Measurements from ENCODE around the gene RAB3A. TPM values are rescaled to one million over a fixed set of nuclear protein-coding genes. Genes with fewer than 3 reads are reported as not detected.

RAB3A gene, protein sequence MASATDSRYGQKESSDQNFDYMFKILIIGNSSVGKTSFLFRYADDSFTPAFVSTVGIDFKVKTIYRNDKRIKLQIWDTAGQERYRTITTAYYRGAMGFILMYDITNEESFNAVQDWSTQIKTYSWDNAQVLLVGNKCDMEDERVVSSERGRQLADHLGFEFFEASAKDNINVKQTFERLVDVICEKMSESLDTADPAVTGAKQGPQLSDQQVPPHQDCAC
- total RNA-seq (2014; rRNA removed; shearing (Covaris generic)) = 1.4 and 1.8 TPM in 2 replicates
- 1.9 and 2.0 TPM in 2 replicates for polyA plus RNA-seq (2016; fragmentation: Nextera tagmentation; extraction: Ambion mirVana)

DNA sequence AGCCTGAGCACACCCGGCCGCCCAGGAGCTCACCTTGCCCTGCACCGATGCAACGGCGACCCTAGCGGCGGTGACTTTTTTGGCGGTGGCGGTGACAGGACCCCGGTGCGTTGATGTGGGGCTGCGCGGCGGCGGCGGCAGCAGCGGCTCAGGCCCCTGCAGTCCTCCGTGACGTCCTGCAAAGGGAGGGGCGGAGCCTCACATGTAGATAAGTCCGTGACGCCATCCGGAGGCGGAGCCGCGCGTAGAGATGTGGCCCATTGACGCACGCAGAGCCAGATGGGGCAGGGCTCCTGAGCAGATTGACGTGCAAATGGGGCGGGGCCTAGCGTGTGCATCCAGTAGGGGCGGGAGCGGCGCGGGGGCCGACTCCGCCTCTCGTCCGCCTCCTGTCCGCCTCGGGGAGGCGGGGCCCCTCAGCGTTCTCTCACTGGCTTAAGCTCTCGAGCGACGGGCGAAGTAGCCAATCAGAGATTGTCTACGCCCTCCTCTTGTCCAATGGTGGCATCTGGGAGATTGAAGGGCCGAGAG, at the start of gene RAB3A:
Gene RAB3A, minus strand, starts transcription at position 180 of the 531 bp plus-strand sequence. CDS start 1,302 bp downstream, outside the sequence.
- H3K27ac ChIP-seq = peak within 1 kb of the TSS; percentile 98
- H3K79me2 ChIP-seq (ENCODE audit: insufficient read depth) = no peaks in the 10 kb centered on the region
- no peaks in the 10 kb centered on the region for H3K9me2 ChIP-seq (ENCODE audit: insufficient read depth)
- WGBS, 2 experiments (ENCODE audit: low coverage in 1 of 2, low lambda C conversion rate in 2 of 2, missing lambda C conversion rate in 2 of 2) = 0 to 2% methylated on average over 38 to 41 of the region's 50 CpGs
- DNase-seq = peak; percentile 100
- H3K9me3 ChIP-seq (ENCODE audit: low read depth) = no peaks in the 10 kb centered on the region
- H2AFZ ChIP-seq = peak within 1 kb of the TSS; percentile 84
- peak within 1 kb of the TSS; percentile 96 for H3K4me2 ChIP-seq (ENCODE audit: unreplicated experiment)
- no peaks in the 10 kb centered on the region for H4K20me1 ChIP-seq (ENCODE audit: insufficient read depth)
- TF ChIP-seq EZH2phosphoT487 (IDR thresholded peaks at IDR 0.05; ENCODE audit: insufficient read depth, low read depth) = no peak
- TF ChIP-seq EZH2 (IDR thresholded peaks at IDR 0.05; ENCODE audit: insufficient read depth, poor library complexity, severe bottlenecking) = no peak
- peak within 1 kb of the TSS; percentile 84 for H3K4me3 ChIP-seq
- H3K4me1 ChIP-seq (ENCODE audit: insufficient read depth) = peaks cover 14% of the 10 kb centered on the region
- in situ Hi-C loops (cut with MboI) = no loop called here
- H3K9ac ChIP-seq = peak within 1 kb of the TSS; percentile 95
- peaks cover 11% of the 10 kb centered on the region; the same call in 1 of the 2 replicates for H3F3A ChIP-seq (ENCODE audit: insufficient read depth)
- H3K36me3 ChIP-seq (ENCODE audit: low read depth) = no peaks in the 10 kb centered on the region
- H3K27me3 ChIP-seq (replicated peaks; ENCODE audit: insufficient read depth) = no peaks in the 10 kb centered on the region

DNA sequence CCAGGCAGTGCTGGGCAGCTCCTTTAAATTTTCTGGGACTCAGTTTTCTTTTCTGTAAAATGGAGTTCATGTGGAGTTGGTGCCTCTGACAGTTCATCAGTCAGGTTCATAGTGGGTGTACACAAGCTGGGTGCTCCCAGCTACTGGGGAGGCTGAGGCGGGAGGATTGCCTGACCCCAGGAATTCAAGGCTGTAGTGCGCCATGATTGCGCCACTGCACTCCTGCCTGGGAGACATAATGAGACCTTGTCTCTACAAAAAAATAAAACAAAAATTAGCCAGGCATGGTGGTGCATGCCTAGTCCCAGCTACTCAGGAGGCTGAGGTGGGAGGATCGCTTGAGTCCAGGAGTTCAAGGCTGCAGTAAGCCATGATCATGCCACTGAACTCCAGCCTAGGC, 49.3 kb upstream of the RAB3A start:
- Histone ChIP-seq H3K27me3 (replicated peaks; ENCODE audit: insufficient read depth) (no peaks in the 10 kb centered on the region), H3K36me3 (ENCODE audit: low read depth) (no peaks in the 10 kb centered on the region), H3F3A (ENCODE audit: insufficient read depth) (no peaks in the 10 kb centered on the region)

DNA sequence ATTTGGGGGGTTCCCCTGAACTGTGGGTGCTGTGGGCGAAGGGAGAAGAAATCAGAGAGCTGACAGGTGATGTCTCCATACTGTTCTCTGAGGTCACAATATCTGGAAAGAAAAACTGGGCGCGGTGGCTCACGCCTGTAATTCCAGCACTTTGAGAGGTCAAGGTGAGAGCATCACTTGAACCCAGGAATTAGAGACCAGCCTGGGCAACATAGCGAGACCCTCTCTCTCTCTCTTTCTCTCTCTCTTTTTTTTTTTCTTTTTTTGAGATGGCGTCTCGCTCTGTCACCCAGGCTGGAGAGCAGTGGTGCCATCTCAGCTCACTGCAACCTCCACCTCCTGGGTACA, 48.5 kb upstream of the RAB3A start:
- in situ Hi-C loops (cut with MboI) = no loop called here
- no peak for TF ChIP-seq EZH2 (IDR thresholded peaks at IDR 0.05; ENCODE audit: insufficient read depth, poor library complexity, severe bottlenecking)
- no peak for TF ChIP-seq EZH2phosphoT487 (IDR thresholded peaks at IDR 0.05; ENCODE audit: insufficient read depth, low read depth)

More for the DNA sequence above, 49.3 kb upstream of the RAB3A start:
- Histone ChIP-seq H3K4me2 (ENCODE audit: unreplicated experiment) (no peak overlapping the region), H3K79me2 (ENCODE audit: insufficient read depth) (no peaks in the 10 kb centered on the region), H3K9me2 (ENCODE audit: insufficient read depth) (no peaks in the 10 kb centered on the region), H3K9ac (no peak overlapping the region), H3K9me3 (ENCODE audit: low read depth) (no peaks in the 10 kb centered on the region), H3K4me1 (ENCODE audit: insufficient read depth) (peaks cover 5% of the 10 kb centered on the region; the same call in 1 of the 2 replicates), H2AFZ (no peak overlapping the region), H3K4me3 (no peak overlapping the region), H3K27ac (no peak overlapping the region), H4K20me1 (ENCODE audit: insufficient read depth) (no peaks in the 10 kb centered on the region)
- in situ Hi-C loops (cut with MboI) = no loop called here
- WGBS, 2 experiments (ENCODE audit: low coverage in 1 of 2, low lambda C conversion rate in 2 of 2, missing lambda C conversion rate in 2 of 2) = 84 to 90% methylated on average over 4 of the region's 4 CpGs
- no peak for DNase-seq
- no peak for TF ChIP-seq EZH2 (IDR thresholded peaks at IDR 0.05; ENCODE audit: insufficient read depth, poor library complexity, severe bottlenecking)
- no peak for TF ChIP-seq EZH2phosphoT487 (IDR thresholded peaks at IDR 0.05; ENCODE audit: insufficient read depth, low read depth)

DNA sequence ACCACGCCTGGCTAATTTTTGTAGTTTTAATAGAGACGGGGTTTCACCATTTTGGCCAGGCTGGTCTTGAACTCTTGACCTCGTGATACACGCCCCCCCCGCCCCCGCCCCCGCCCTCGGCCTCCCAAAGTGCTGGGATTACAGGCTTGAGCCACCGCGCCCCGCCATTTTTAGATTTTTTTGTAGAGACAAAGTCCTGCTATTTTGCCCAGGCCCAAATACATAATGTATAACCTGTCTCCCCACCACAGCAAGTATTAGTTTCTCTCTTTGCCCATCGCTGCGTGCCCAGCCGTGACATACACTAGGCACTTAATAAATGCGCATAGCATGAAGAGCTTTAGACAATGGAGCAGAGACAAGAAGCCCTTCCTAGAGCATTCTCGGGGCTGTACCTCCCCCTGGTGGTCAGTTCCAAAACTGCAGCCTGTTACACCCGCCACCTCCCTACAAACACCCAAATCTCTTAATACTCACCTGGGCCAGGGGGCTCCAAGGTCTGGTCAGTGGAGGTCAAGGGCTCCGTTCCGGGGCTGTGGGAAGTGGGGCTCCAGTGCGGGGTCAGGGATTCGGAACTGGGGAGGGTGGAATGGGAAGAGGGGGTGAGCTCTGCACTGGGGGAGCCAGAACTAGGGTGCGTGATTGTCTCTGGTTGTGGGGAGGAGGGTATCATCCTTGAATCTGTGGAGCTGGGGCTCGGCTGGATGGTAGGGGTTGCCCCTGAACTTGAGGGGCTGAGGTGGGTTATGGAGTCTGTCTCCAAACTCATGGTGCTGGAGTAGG, 47.9 kb upstream of the RAB3A start:
- Histone ChIP-seq H3K9ac (no peak overlapping the region), H3K9me2 (ENCODE audit: insufficient read depth) (no peaks in the 10 kb centered on the region), H3K36me3 (ENCODE audit: low read depth) (no peaks in the 10 kb centered on the region), H3K4me1 (ENCODE audit: insufficient read depth) (peaks cover 5% of the 10 kb centered on the region; the same call in 1 of the 2 replicates), H3K4me3 (no peak overlapping the region), H4K20me1 (ENCODE audit: insufficient read depth) (no peaks in the 10 kb centered on the region), H3K4me2 (ENCODE audit: unreplicated experiment) (no peak overlapping the region), H3K27me3 (replicated peaks; ENCODE audit: insufficient read depth) (no peaks in the 10 kb centered on the region), H3F3A (ENCODE audit: insufficient read depth) (no peaks in the 10 kb centered on the region), H2AFZ (no peak overlapping the region), H3K27ac (no peak overlapping the region), H3K79me2 (ENCODE audit: insufficient read depth) (no peaks in the 10 kb centered on the region), H3K9me3 (ENCODE audit: low read depth) (no peaks in the 10 kb centered on the region)
- no peak for TF ChIP-seq EZH2 (IDR thresholded peaks at IDR 0.05; ENCODE audit: insufficient read depth, poor library complexity, severe bottlenecking)
- no peak for TF ChIP-seq EZH2phosphoT487 (IDR thresholded peaks at IDR 0.05; ENCODE audit: insufficient read depth, low read depth)
- DNase-seq = peak; percentile 78
- 15 to 20% methylated on average over 19 to 23 of the region's 23 CpGs for WGBS, 2 experiments (ENCODE audit: low coverage in 1 of 2, low lambda C conversion rate in 2 of 2, missing lambda C conversion rate in 2 of 2)
- in situ Hi-C loops (cut with MboI) = no loop called here

More for the DNA sequence above, 48.5 kb upstream of the RAB3A start:
- Histone ChIP-seq H3K9me2 (ENCODE audit: insufficient read depth) (no peaks in the 10 kb centered on the region), H3K4me2 (ENCODE audit: unreplicated experiment) (no peak overlapping the region), H4K20me1 (ENCODE audit: insufficient read depth) (no peaks in the 10 kb centered on the region), H3K79me2 (ENCODE audit: insufficient read depth) (no peaks in the 10 kb centered on the region), H3K36me3 (ENCODE audit: low read depth) (no peaks in the 10 kb centered on the region), H3K4me1 (ENCODE audit: insufficient read depth) (peaks cover 5% of the 10 kb centered on the region; the same call in 1 of the 2 replicates), H3K4me3 (no peak overlapping the region), H3K9ac (no peak overlapping the region), H3F3A (ENCODE audit: insufficient read depth) (no peaks in the 10 kb centered on the region), H3K9me3 (ENCODE audit: low read depth) (no peaks in the 10 kb centered on the region), H3K27me3 (replicated peaks; ENCODE audit: insufficient read depth) (no peaks in the 10 kb centered on the region), H3K27ac (no peak overlapping the region), H2AFZ (no peak overlapping the region)
- WGBS, 2 experiments (ENCODE audit: low coverage in 1 of 2, low lambda C conversion rate in 2 of 2, missing lambda C conversion rate in 2 of 2) = 48 to 58% methylated on average over 5 to 7 of the region's 7 CpGs
- no peak for DNase-seq

All from GM23248 (cell line).